NCI-H128 (cell line): Measurements from ENCODE around the gene METTL5.
"Not testable (repeated sequence)": the region's sequence is repeated elsewhere in the genome, so short reads cannot be mapped to it uniquely, and the experiment has no call there.

Experiments used
- DNase-seq: peaks from one replicate; lab custom pipeline; 2025; ENCODE audit not compliant: unreplicated experiment; lab: John Stamatoyannopoulos, UW

The METTL5 gene

DNA sequence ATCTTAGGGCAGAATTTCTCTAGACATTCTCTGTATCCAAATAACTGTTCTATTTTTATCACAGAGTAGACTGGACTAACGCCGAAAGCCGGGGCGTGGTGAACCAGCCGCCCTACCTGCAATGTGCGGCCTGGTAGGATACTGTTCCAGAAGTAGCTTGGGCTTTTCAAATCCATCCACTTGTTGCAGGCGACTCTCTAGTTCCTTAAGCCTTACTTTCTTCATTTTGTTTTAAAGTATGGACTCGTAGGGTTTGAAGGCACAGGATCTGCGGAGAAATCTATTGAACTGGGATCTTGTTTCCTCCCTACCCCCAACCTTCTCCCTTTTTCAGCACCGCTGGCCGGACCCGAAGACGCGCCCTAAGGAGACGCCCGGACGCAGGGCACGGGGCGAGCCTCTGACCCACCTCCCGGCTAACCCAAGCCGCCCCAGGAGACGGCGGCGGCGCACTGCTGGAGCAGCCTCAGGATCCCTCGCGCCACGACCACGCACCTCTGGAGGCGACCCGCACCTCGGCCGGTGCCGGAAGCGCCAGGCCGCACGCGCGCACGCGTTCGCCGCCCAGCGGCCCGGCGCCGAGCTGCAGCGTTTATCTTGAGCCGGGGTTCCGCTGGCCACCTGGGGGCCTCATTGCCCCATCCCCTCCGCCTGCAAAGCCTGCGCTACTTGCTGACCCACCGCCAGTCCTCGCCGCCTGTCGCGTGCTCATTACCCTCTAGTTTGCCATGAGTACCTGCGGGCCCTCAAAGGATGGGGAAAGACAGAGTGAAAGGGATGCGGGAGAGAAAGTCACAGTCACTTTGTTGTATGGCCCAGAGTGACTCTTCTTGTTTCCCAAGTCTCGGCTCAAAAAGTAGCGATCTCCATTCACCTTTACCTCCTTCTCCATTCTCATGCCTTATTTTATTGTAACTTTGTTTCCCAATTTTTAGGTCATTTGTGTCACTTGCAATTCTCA lies at the start of gene METTL5:
TSS of gene METTL5 (minus strand) at position 533 of the 961 bp plus-strand sequence. CDS start at position 225, 308 bp downstream.
- peak; percentile 17 for DNase-seq

DNA sequence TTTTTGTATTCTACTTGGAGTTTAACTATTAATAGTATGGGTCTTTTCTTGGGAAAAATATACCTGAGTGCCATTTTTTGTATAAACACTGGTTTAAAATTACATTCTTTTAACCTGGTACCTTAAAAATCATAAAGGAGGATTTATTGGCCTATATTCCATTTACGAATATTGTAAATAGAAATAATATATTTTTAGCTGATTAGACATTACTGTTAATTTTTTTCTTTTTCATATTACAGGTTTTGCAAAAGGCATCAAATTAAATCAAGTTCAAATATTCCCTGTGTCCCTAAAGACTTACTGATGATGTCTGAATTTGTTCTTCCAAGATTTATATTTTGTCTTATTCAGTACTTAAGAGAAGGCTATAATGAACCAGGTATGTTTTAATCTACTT lies 47.3 kb upstream of the METTL5 start:
- DNase-seq, result no peak

DNA sequence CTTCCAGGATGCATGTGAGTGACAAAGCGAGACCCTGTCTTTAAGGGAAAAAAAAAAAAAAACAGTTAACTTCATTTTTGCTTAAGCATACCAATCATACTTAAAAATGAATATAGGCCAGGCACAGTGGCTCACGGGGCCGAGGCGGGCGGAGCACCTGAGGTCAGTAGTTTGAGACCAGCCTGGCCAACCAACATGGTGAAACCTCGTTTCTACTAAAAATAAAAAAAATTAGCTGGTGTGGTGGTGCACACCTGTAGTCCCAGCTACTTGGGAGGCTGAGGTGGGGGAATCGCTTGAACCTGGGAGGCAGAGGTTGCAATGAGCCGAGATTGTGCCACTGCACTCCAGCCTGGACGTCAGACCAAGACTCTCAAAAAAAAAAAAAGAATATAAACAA lies 46.7 kb upstream of the METTL5 start:
- DNase-seq, result not testable (repeated sequence)

DNA sequence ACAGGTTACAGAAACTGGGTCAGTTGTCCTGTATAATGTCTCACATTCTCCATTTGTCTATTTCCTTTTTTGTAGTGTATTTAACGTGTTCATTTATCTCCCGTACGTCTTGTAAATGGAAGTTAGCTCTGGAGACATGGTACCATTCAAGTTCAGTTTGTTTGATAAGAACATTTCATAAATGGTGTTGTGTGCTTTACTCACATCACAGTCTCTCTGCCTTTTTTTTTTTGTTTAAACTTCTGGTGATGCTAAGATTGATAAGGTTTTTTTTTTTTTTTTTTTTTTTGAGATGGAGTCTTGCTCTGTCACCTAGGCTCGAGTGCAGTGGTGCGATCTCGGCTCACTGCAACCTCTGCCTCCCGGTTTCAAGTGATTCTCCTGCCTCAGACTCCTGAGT lies 44.2 kb upstream of the METTL5 start:
- DNase-seq, result no peak

DNA sequence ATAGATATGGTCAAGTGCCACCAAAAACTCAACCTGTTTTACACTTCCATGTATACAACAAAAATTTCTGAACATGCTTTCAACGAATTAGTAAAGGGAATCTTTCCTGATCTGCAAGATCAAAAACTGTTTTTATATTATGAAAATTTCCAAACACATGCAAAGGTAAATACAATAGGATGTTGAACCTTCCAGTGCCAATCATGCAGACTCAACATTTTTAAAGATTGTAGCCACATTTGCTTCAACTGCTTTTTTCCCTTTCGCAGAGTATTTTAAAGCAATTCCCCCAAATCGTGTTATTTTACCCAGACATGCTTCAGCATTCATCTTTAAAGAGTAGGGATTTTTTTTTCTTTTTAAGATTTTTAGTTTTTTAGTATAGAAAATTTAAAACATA lies 42.9 kb upstream of the METTL5 start:
- no peak for DNase-seq

DNA sequence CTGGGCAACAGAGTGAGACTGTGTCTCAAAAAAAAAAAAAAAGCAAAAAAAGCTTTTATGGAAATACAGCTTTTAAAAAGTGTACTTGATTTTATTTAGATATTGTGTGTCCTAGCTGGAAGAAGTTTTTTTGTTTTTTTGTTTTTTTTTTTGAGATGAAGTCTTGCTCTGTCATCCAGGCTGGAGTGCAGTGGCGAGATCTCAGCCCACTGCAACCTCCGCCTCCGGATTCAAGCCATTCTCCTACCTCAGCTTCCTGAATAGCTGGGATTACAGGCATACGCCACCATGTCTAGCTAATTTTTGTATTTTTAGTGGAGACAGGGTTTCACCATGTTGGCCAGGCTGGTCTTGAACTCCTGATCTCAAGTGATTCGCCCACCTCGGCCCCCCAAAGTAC lies 41.5 kb upstream of the METTL5 start:
- not testable (repeated sequence) for DNase-seq

DNA sequence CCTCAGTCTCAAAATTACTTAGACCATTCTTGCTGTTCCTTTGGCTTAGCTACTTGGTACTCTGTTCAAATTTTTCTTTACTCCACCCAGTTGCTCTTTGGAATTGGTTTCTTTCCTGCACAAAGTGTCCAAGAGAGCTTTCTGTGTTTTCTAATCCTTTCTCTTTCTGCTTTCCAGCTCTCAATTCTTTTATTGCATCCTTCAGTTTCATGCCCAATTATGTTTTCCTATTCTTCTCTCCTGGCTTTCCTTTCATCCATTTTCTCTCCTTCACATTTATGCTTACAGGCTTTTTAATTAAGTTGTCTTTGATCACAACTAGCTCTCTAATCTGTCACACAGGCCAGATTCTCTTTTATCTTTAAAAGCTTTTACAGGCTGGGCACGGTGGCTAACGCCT lies 40.8 kb upstream of the METTL5 start:
- no peak for DNase-seq

DNA sequence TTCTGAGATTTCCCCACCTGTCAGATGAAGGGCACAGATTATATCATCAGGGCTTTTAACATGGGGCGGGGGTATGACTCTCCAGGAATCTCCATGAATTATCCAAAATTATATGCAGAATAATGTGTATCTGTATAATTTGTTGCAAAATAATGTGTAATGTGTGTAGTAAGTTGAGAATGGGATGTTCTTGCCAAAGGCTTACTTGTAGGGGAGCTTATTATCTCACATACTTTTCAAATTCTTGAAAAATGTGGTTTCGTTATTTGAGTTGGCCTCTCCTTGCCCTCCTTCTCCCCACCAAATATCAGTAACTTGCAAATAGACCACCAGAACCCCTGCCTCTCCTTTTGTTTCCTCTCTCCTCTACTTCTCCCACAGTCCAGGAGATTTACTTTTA lies 38.1 kb upstream of the METTL5 start:
- DNase-seq, result no peak

DNA sequence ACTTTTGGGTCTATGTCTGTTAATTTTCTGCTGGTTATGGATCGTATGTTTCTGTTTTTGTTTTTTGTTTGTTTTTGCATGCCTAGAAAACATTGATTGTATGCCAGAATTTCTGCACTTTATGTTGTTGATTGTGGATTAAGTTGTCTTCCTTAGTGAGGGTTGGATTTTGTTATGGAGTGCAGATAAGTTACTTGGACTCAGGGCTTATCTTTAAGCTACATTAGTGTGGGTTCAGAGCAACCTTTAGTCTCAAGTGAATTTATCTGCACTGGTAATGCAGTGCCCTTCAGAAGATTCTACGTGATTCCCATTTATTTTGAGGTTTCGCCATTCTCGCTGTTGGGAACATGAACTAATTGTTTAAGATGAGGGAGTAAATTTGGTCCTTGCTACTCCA lies 35.4 kb upstream of the METTL5 start:
- no peak for DNase-seq

DNA sequence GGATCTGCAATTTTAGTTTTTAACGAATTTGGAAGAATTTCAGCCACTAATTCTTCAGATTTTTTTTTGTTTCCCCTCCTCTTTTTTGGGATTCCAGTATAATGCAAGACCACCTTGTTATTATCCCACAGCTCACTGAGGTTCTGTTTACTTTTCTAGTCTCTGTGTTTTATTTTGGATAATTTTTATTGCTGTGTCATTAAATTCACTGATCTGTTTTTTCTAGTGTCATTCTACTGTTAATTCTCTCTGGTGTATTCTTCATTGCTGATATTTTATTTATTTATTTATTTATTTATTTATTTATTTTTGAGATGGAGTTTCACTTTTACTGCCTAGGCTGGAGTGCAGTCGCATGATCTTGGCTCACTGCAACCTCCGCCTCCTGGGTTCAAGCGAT lies 34.7 kb upstream of the METTL5 start:
- no peak for DNase-seq

DNA sequence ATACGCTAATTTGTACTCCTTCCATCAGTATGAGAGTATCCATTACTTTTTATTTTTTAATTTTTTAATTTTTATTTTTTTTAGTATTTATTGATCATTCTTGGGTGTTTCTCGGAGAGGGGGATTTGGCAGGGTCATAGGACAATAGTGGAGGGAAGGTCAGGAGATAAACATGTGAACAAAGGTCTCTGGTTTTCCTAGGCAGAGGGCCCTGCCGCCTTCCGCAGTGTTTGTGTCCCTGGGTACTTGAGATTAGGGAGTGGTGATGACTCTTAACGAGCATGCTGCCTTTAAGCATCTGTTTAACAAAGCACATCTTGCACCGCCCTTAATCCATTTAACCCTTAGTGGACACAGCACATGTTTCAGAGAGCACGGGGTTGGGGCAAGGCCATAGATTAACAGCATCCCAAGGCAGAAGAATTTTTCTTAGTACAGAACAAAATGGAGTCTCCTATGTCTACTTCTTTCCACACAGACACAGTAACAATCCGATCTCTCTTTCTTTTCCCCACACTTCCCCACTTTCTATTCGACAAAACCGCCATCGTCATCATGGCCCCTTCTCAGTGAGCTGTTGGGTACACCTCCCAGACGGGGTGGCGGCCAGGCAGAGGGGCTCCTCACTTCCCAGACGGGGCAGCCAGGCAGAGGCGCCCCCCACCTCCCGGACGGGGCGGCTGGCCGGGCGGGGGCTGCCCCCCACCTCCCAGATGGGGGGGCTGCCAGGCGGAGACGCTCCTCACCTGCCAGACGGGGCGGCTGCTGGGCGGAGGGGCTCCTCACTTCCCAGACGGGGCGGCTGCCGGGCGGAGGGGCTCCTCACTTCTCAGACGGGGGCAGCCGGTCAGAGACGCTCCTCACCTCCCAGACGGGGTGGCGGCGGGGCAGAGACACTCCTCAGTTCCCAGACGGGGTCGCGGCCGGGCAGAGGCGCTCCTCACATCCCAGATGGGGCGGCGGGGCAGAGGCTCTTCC lies 30.9 kb upstream of the METTL5 start:
- not testable (repeated sequence) for DNase-seq

DNA sequence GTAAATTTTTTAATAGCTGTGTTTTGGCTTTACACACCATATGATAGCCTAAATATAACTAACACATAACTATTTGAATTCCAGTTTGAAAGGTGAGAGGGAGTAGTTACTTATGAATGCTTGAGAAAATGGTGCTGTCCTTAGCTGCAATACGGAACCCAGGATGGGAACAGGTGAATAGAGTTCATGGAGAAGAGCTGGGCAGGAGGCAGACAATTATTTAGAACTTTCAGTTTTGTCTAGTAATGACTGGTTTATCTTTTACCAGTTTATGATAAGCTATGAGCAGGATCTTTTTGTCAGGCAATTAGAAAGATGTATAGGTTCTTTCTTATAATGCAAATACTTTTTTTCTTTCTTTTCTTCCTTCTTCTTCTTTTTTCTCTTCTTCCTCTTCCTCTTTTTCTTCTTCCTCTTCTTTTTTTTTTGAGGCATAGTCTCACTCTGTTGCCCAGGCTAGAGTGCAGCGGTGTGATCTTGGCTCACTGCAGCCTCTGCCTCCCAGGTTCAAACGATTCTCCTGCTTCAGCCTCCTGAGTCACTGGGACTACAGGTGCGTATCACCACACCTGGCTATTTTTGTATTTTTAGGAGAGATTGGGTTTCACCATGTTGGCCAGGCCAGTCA lies 28.4 kb upstream of the METTL5 start:
- DNase-seq, result no peak

DNA sequence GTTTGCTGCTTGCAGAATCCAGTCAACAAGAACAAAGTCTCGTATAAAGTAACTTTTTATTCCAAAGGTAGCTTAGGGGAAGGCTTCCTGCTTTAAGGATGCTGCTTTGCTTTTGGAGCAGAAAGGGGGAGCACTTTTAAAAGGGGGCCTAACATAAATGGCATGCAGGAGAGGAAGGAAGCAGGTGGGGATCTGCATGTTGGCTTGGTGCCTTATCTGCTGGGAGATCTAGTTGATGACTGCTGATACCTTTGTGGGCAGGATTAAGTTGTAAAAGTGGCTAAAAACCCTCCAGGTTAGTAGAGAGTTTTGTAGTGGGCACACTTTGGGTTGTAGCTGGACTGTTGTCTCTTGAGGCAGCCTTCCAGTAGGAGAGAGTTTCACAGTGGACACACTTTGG lies 25.0 kb upstream of the METTL5 start:
- no peak for DNase-seq

DNA sequence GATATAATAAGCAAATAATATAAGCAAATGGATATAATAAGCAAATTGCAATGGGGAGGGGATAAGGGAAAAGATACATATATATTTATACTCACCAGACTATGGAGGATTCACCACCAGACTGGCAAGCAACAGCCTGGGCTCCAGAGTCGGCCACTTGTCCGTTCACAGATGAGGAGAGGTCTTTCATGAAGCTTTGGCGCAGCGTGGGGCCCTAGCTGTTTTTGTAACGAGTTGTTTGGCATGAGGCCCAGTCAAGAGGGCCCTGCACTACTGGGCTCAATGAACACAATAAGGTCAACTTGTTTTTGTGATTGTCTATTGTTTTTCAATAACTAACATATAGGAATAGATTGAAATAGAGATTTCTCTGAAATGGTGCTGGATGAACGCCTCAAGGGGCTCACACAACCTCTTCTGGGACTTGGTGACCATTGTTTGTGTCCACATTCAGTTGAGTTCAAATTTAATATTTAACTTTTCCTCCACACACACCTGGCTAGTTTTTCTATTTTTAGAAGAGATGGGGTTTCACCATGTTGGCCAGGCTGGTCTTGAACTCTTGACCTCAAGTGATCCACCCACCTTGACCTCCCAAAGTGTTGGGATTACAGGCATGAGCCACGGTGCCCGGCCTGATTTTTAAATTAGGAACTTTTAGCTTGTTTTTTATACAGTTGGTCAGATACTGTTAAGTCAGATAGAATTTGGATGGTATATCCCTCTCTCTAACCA lies 24.4 kb upstream of the METTL5 start:
- peak; percentile 2 for DNase-seq

DNA sequence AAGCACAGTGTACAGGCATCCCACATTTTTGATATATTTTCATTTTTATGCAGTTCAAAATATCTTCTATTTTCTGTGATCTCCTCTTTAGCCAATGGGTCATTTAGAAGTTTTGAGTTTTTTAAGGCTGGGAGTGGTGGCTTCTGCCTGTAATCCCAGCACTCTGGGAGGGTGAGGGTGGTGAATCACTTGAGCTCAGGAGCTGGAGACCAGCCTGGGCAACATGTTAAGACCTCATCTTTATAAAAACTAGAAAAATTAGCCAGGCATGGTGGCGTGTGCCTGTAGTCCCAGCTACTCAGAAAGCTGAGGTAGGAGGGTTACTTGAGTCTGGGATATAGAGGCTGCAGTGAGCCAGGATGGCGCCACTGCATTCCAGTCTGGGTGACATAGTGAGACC lies 20.3 kb upstream of the METTL5 start:
- DNase-seq, result no peak

DNA sequence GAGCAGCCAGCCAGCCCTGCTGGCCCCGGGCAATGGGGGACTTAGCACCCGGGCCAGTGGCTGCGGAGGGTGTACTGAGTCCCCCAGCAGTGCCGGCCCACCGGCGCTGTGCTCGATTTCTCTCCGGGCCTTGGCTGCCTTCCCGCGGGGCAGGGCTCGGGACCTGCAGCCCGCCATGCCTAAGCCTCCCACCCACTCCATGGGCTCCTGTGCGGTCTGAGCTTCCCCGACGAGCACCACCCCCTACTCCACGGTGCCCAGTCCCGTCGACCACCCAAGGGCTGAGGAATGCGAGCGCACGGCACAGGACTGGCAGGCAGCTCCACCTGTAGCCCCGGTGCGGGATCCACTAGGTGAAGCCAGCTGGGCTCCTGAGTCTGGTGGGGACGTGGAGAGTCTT lies 16.9 kb upstream of the METTL5 start:
- DNase-seq, result not testable (repeated sequence)

DNA sequence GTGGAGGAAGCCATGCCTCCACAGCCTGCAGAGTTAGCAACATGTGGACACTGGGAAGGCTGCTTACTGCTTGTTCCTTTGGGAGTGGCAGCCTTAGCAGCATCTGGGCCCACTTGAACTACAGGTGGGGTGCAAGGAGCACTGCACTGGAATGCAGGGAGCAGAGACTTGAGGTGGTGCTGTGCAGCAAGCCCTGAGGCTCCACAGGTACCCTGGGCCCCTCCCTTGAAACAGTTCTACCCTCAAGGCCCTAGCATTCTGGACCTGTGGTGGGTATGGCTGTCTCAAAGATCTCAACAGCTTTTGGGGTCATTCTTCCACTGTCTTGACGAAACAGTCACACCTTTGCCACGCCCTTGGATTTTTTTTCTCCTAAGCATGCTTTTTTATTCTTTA lies 16.0 kb upstream of the METTL5 start:
- no peak for DNase-seq

DNA sequence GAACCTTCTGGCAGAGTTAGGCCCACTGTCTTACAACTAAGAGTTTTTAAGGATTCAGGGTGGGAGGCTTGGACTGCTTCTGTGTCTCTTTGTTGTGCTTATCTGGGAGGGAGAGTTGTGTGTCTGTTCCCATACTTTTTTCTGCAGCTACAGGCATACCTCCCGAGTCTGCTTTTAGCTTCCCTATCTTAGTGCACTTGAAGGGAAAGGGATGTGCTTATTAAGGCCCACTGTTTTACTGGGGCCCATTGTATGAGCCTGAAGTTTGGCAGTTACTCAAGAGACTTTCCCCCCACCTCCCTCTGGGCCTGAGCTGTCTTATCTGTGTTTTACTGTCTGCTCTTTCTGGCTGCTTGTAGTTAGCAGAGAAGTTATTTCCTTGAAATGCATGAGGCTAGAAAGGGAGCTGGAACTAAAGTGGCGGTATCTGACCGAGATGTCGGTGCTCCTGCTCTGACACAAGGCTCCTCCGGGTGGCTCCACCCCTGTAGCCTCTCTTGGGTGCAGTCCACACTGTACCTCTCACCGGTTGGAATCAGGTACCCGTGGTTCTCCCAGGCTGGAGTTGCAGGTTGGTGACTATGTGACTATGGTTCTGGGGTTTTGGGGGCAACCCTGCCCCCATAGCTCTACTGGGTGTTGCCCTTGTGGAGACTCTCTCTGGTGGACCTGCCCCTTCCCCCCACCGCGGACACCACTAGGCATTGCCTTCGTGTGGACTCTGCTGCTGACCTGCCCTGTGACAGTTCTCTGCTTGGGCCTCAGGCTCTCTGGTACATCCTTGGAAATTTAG lies 15.4 kb upstream of the METTL5 start:
- no peak for DNase-seq

DNA sequence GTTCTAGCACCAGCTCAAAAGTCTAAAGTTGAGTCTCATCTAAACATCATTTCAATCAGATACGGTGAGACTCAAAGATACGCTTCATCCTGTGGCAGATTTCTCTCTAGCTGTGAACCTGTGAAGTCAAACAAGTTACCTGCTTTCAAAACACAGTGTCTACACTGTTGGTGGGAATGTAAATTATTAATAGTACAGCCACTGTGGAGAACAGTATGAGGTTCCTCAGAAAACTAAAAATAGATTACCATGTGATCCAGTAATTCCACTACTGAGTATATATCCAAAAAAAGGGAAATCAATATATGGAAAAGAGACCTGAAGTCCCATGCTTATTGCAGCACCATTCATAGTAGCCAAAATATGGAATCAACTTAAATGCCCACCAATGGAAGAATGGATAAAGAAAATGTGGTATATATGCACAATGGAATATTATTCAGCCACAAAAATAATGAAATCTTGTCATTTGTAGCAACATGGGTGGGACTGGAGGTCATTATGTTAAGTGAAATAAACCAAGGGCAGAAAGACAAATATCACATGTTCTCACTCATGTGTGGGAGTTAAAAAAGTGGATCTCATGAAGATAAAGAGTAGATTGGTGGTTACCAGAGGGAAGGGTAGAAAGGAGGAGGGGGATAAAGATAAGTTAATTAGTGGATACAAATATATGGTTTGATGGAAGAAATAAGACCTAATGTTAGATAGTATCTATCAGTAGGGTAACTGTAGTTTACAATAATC lies 14.2 kb upstream of the METTL5 start:
- no peak for DNase-seq
